PC-3 (cell line): Measurements from ENCODE around the gene EPHB2. TPM values are rescaled to one million over a fixed set of nuclear protein-coding genes. Genes with fewer than 3 reads are reported as not detected.
"Not testable (repeated sequence)": the region's sequence is repeated elsewhere in the genome, so short reads cannot be mapped to it uniquely, and the experiment has no call there.

Experiments used
- ATAC-seq: fragments of 200-7000 bp; cut with Tn5 transposase; 2 replicates; pipeline ENCODE4 v1.9.1; 2020; ENCODE audit warnings: mild to moderate bottlenecking, moderate library complexity
- BruUV-seq: library from RNA; stranded (reverse); fragments of 400-500 nt; replicated peaks from 2 replicates; lab custom pipeline; 2021; lab: Mats Ljungman, UMichigan
- CTCF ChIA-PET: fragments of 300-600 bp; sonication (Branson Sonifier 250); formaldehyde crosslinking; loops from one replicate; lab custom pipeline; 2022; ENCODE audit warnings: antibody characterized with exemption; lab: Charles Lee
- POLR2A ChIA-PET: fragments of 300-600 bp; sonication (Branson Sonifier 250); formaldehyde crosslinking; loops from one replicate; lab custom pipeline; 2022; ENCODE audit warnings: antibody characterized with exemption; ENCODE audit not compliant: unreplicated experiment; lab: Charles Lee
- DNase-seq: peaks from one replicate; pipeline ENCODE4 v3.0.0-alpha.2; 2015
- H2AFZ ChIP-seq: fragments of 300-600 bp; sonication (generic); 2 replicates; pipeline ENCODE4 v1.6.0; 2016; ENCODE audit warnings: antibody characterized with exemption, low read length
- H3F3A ChIP-seq: fragments of 300-600 bp; sonication (generic); one replicate; pipeline ENCODE4 v1.6.0; 2017; ENCODE audit warnings: antibody characterized with exemption, low read length, control low read depth, mild to moderate bottlenecking; ENCODE audit not compliant: unreplicated experiment
- H3K27ac ChIP-seq: fragments of 300-600 bp; sonication (generic); 2 replicates; pipeline ENCODE4 v1.5.1; 2016; ENCODE audit warnings: mild to moderate bottlenecking, low read length
- H3K27me3 ChIP-seq: fragments of 300-600 bp; sonication (generic); 2 replicates; pipeline ENCODE4 v1.6.1; 2016; ENCODE audit warnings: low read length, mixed read lengths
- H3K36me3 ChIP-seq: fragments of 300-600 bp; sonication (generic); 2 replicates; pipeline ENCODE4 v1.6.1; 2016; ENCODE audit warnings: low read depth, mixed run types, low read length, mixed read lengths
- H3K4me1 ChIP-seq: fragments of 300-600 bp; sonication (generic); 2 replicates; pipeline ENCODE4 v1.5.1; 2016; ENCODE audit warnings: low read length; ENCODE audit not compliant: insufficient read depth
- H3K4me2 ChIP-seq: fragments of 300-600 bp; sonication (generic); 2 replicates; pipeline ENCODE4 v1.6.0; 2016; ENCODE audit warnings: low read length
- H3K4me3 ChIP-seq: fragments of 300-600 bp; sonication (generic); 2 replicates; pipeline ENCODE4 v1.5.1; 2016; ENCODE audit warnings: mild to moderate bottlenecking, low read length, mixed read lengths
- H3K79me2 ChIP-seq: fragments of 300-600 bp; sonication (generic); 2 replicates; pipeline ENCODE4 v1.6.1; 2017; ENCODE audit warnings: low read length, mixed read lengths
- H3K9ac ChIP-seq: fragments of 300-600 bp; sonication (generic); 2 replicates; pipeline ENCODE4 v1.6.0; 2016; ENCODE audit warnings: mild to moderate bottlenecking, low read length
- H3K9me2 ChIP-seq: fragments of 300-600 bp; sonication (generic); replicated peaks from 2 replicates; pipeline ENCODE4 v1.6.1; 2016; ENCODE audit warnings: mixed run types, low read length, mixed read lengths
- H3K9me3 ChIP-seq: fragments of 300-600 bp; sonication (generic); 2 replicates; pipeline ENCODE4 v1.6.1; 2016; ENCODE audit warnings: low read length, mixed read lengths
- H4K20me1 ChIP-seq: fragments of 300-600 bp; sonication (generic); 2 replicates; pipeline ENCODE4 v1.6.1; 2016; ENCODE audit warnings: low read length, mixed read lengths
- EZH2 ChIP-seq: fragments of 300-600 bp; sonication (generic); IDR thresholded peaks from one replicate; pipeline ENCODE4 v1.6.1; 2017; ENCODE audit warnings: antibody characterized with exemption, mild to moderate bottlenecking, low read length; ENCODE audit not compliant: unreplicated experiment
- EZH2phosphoT487 ChIP-seq: fragments of 300-600 bp; sonication (generic); IDR thresholded peaks from 2 replicates; pipeline ENCODE4 v1.6.1; 2018; ENCODE audit warnings: mild to moderate bottlenecking, antibody characterized with exemption, low read length, borderline replicate concordance
- intact Hi-C: fragments of 100-400 bp; cut with micrococcal nuclease; formaldehyde crosslinking; loops from 2 replicates; pipeline ENCODE4 v1.9.0; 2023
- total RNA-seq: library from RNA; depleted of rRNA; stranded (reverse); fragments of >200 nt; gene quantifications from 2 replicates; pipeline ENCODE4 v1.2.3, GENCODE V29; 2014
- TF ChIP-seq, protein P1 (sequence below): fragments of 300-600 bp; sonication (generic); conservative IDR thresholded peaks from 2 replicates; pipeline ENCODE4 v1.5.1; 2017; ENCODE audit warnings: antibody characterized with exemption, low read depth, mild to moderate bottlenecking, low read length

Gene EPHB2
- total RNA-seq, 1 experiment from 2014 or later: 23.2 TPM

DNA sequence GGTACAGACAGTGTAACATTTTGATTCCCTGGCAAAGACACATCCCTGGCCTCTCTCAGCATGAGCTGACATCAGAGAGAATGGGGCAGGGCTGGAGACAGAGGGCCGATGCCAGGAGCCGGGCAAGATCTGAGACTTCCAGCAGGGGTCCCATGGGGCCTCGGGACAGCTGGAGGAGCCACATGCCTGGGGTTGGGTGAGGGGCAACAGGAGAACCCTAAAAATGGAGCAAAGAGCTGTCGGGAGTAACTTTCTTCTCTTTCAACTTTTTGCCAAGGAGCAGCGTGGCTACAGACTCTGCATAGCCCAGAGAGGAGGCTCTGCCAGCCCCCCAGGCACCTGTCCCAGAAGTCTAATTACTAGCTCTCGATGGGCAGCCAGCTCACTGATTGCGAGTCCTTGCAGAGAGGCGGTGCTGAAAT lies 131.2 kb downstream of the EPHB2 start:
- Histone ChIP-seq H3K27ac (no peak overlapping the region), H3K79me2 (no peaks in the 10 kb centered on the region), H3K9me2 (no peaks in the 10 kb centered on the region), H3K4me1 (no peaks in the 10 kb centered on the region), H3K27me3 (no peaks in the 10 kb centered on the region), H3K4me3 (no peak overlapping the region), H3K4me2 (no peak overlapping the region), H3K36me3 (no peaks in the 10 kb centered on the region), H2AFZ (no peak overlapping the region), H4K20me1 (no peaks in the 10 kb centered on the region), H3K9me3 (no peaks in the 10 kb centered on the region), H3F3A (no peaks in the 10 kb centered on the region), H3K9ac (no peak overlapping the region)
- BruUV-seq: no TSS peak
- DNase-seq: no peak
- ATAC-seq: no peak
- intact Hi-C loops: no loop called here
- CTCF ChIA-PET: no interaction called here
- POLR2A ChIA-PET: no interaction called here
- TF ChIP-seq, protein P1, sequence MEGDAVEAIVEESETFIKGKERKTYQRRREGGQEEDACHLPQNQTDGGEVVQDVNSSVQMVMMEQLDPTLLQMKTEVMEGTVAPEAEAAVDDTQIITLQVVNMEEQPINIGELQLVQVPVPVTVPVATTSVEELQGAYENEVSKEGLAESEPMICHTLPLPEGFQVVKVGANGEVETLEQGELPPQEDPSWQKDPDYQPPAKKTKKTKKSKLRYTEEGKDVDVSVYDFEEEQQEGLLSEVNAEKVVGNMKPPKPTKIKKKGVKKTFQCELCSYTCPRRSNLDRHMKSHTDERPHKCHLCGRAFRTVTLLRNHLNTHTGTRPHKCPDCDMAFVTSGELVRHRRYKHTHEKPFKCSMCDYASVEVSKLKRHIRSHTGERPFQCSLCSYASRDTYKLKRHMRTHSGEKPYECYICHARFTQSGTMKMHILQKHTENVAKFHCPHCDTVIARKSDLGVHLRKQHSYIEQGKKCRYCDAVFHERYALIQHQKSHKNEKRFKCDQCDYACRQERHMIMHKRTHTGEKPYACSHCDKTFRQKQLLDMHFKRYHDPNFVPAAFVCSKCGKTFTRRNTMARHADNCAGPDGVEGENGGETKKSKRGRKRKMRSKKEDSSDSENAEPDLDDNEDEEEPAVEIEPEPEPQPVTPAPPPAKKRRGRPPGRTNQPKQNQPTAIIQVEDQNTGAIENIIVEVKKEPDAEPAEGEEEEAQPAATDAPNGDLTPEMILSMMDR: no peak
- TF ChIP-seq EZH2phosphoT487 (no peak), EZH2 (no peak)

DNA sequence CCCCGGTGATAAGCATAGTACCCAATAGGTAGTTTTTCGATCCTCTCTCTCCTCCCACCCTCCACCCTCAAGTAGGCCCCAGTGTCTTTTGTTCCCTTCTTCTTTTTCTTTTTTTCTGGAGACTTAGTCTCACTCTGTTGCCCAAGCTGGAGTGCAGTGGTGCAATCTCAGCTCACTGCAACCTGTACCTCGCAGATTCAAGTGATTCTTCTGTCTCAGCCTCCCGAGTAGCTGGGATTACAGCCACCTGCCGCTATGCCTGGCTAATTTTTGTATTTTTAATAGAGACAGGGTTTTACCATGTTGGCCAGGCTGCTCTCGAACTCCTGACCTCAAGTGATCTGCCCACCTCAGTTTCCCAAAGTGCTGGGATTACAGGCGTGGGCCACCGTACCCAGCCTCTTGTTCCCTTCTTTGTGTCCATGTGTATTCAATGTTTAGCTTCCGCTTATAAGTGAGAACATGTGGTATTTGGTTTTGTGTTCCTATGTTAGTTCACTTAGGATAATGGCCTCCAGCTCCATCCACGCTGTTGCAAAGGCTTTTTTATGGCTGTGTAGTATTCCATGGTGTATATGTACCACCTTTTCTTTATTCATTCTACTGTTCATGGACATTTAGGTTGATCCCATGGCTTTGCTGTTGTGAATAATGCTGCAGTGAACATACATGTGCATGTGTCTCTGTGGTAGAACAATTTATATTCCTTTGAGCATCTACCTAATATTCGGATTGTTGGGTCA lies 133.0 kb downstream of the EPHB2 start:
- H3K27me3 ChIP-seq, H3K36me3 ChIP-seq, H4K20me1 ChIP-seq, intact Hi-C loops, H3K4me1 ChIP-seq, DNase-seq, H3F3A ChIP-seq, H3K79me2 ChIP-seq, H3K9me3 ChIP-seq, POLR2A ChIA-PET, H3K9ac ChIP-seq, H2AFZ ChIP-seq, BruUV-seq, ATAC-seq, H3K4me3 ChIP-seq, CTCF ChIA-PET, H3K9me2 ChIP-seq, H3K27ac ChIP-seq, H3K4me2 ChIP-seq: not testable (repeated sequence)

DNA sequence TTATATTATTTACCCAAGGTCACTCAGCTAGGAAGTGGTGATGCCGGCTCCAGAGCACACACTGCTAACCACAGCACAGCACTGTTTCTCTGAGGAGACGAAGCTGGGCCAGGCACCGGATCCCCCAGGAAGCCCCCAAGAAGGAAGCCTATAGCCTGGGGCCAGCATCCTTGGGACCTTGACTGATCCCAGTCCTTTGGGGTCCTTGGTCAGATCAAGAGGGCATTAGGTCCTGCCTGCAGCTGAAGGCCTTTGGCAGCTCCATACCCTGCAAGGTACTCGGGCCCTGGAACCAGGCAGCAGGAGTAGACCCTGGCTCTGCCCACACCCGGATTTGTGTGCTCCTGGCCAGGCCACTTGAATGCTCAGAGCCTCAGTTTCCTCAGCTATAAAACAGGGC lies 134.0 kb downstream of the EPHB2 start:
- Histone ChIP-seq H3K79me2 (no peaks in the 10 kb centered on the region), H3K9me2 (no peaks in the 10 kb centered on the region), H4K20me1 (no peaks in the 10 kb centered on the region), H3K36me3 (no peaks in the 10 kb centered on the region), H3K9me3 (no peaks in the 10 kb centered on the region), H3K4me1 (no peaks in the 10 kb centered on the region), H2AFZ (no peak overlapping the region), H3K4me3 (no peak overlapping the region), H3K9ac (no peak overlapping the region), H3K27me3 (no peaks in the 10 kb centered on the region), H3K27ac (no peak overlapping the region), H3K4me2 (no peak overlapping the region), H3F3A (no peaks in the 10 kb centered on the region)
- TF ChIP-seq EZH2phosphoT487 (no peak), EZH2 (no peak)
- TF ChIP-seq, protein P1: no peak
- intact Hi-C loops: no loop called here
- ChIA-PET CTCF (no interaction called here), POLR2A (no interaction called here)
- no TSS peak for BruUV-seq
- ATAC-seq: no peak
- no peak for DNase-seq
